ENCODE measurements around the gene HACD1.
"Not testable (repeated sequence)": the region's sequence is repeated elsewhere in the genome, so short reads cannot be mapped to it uniquely, and the experiment has no call there.

The HACD1 gene

DNA sequence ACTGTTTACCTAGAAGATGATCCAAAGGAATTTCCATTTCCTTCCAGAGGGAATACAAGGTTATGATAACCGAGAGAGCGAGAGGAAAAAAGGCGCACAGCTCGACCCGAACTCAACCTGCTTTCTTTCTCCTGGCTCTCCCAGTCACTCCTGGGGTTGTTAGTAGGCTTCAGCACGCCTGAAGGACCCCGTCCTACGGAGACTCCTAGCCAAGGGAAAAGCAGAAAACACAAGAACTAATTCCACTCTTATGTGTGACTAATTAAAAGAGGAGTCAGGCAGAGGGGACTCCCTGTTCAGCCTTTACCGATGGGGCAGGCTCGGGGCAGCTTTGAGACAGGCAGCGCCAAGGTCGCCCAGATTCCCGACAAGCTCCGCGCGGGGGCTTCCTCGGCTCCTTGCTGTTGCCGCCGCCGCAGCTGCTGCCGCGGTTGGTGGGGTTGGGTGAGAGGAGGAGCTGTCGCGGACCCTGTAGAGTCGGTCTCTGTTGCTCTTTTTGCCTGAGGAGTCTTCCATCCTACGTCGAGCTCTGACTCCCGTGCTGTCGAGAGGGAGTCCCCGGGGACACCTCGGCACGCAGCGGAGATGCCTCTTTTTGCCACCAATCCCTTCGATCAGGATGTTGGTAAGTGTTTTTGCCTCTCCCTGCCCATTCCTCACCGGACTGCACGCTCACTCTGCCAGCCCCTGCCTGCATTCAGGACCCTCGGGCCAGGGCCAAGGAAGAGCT, 26.7 kb upstream of the HACD1 start, which contains the start of gene STAM:
Gene STAM (plus strand): TSS at position 397 of the 730 bp plus-strand sequence. CDS start 189 bp downstream, at position 586.
- H3K4me2 ChIP-seq = peak within 1 kb of the TSS; percentile 87
- peaks cover 14% of the 10 kb centered on the region for H3K36me3 ChIP-seq
- H3K9me3 ChIP-seq = peaks cover 12% of the 10 kb centered on the region
- peaks cover 22% of the 10 kb centered on the region for H4K20me1 ChIP-seq
- H3K27me3 ChIP-seq = no peaks in the 10 kb centered on the region
- peak within 1 kb of the TSS; percentile 96 for H3K27ac ChIP-seq
- H3K4me3 ChIP-seq = peak within 1 kb of the TSS; percentile 85
- peaks cover 35% of the 10 kb centered on the region for H3K4me1 ChIP-seq
- H3K9ac ChIP-seq = peak within 1 kb of the TSS; percentile 89
- TF ChIP-seq Cebpa-rat (IDR thresholded peaks at IDR 0.05) = no peak

DNA sequence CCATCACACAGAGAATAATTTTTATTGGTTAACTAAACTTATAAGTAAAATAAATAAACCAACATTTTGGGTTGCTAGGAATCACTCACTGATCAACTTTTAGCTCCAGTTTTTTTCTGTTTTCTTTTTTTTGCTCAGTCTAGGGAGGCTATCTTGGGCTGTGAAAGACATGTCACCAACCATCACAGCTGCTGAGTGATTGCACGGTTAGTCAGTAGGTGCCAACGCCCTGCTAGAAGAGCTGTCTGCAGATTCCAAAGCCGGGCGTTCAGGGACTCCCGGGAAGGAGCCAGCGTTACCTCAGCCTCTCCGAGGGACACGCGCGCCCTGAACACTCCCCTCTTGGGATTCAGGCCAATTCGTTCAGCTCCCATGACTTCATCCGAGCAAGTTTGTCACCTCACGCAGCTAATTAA, 26.2 kb upstream of the HACD1 start:
- Histone ChIP-seq H3K9me3 (peaks cover 9% of the 10 kb centered on the region), H3K36me3 (peaks cover 8% of the 10 kb centered on the region), H3K4me3 (peak overlapping the region; percentile 85), H3K4me2 (peak overlapping the region; percentile 87), H4K20me1 (peaks cover 22% of the 10 kb centered on the region), H3K9ac (peak overlapping the region; percentile 89), H3K27ac (peak overlapping the region; percentile 96), H3K4me1 (peaks cover 35% of the 10 kb centered on the region), H3K27me3 (no peaks in the 10 kb centered on the region)
- no peak for TF ChIP-seq Cebpa-rat (IDR thresholded peaks at IDR 0.05)

DNA sequence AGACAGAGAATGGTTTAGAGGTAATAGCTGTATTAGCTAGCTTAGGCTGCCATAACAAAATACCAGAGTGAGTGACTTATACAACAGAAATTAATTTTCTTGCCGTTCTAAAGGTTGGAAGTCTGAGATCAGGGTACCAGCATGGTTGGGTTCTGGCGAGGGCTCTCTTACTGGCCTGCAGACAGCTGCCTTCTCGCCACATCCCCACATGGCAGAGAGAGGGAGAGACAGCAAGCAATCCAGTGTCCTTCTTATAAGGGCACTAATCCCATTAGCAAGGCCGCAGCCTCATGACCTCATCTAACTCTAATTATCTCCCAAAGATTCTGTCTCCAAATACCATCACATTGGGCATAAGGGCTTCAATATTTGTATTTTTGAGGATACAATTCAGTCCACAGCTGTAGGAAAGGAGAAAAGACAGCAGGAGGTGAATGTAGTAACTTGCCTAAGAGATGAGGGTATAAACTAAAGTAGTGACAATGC, 23.2 kb upstream of the HACD1 start:
- Histone ChIP-seq H3K9me3 (no peaks in the 10 kb centered on the region), H3K27me3 (no peaks in the 10 kb centered on the region), H3K4me1 (peaks cover 24% of the 10 kb centered on the region), H3K4me2 (no peak overlapping the region), H3K27ac (no peak overlapping the region), H3K9ac (no peak overlapping the region), H3K4me3 (no peak overlapping the region), H3K36me3 (no peaks in the 10 kb centered on the region), H4K20me1 (peaks cover 11% of the 10 kb centered on the region; the same call in 1 of the 2 replicates)
- TF ChIP-seq Cebpa-rat (IDR thresholded peaks at IDR 0.05) = no peak

DNA sequence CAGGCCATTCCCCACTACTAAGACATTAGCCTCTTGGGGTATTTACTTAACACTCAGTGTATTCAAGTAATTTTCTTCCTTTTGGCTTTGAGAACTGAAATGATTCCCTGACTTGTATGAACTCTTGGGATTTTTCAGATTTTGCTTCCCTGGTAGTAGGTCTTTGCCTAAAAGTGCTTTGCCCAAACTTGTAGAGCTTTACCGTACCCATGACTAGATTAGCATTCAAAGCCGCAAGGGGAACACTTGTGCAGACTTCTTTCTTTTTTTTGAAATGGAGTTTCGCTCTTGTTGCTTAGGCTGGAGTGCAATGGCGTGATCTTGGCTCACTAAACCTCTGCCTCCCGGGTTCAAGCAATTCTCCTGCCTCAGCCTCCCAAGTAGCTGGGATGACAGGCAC, 20.7 kb upstream of the HACD1 start:
- Histone ChIP-seq H3K27ac (no peak overlapping the region), H3K36me3 (no peaks in the 10 kb centered on the region), H3K27me3 (no peaks in the 10 kb centered on the region), H3K9ac (no peak overlapping the region), H3K4me1 (peaks cover 15% of the 10 kb centered on the region), H3K4me3 (no peak overlapping the region), H3K9me3 (no peaks in the 10 kb centered on the region), H4K20me1 (no peaks in the 10 kb centered on the region), H3K4me2 (no peak overlapping the region)
- no peak for TF ChIP-seq Cebpa-rat (IDR thresholded peaks at IDR 0.05)

DNA sequence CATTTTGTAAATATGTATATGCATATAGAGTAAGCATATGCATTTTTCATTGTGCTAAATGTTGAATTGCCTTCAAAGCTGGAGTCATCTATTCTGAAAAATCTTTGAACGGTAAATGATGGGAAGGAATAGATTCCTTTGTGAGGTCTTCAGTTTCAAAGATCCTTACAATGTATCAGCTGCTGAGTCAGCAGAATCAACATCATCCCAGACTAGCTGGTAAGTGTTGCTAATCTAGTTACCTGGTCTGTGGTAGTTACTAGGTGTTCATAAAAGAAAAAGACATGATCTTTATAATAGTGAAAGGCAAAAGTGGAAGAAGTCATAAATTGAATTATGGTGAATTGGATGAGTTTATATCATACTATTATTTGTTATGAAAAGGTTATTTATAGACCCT, 16.2 kb upstream of the HACD1 start:
- no peaks in the 10 kb centered on the region for H3K27me3 ChIP-seq
- H3K27ac ChIP-seq = no peak overlapping the region
- no peaks in the 10 kb centered on the region for H3K4me1 ChIP-seq
- no peak overlapping the region for H3K4me3 ChIP-seq
- H3K36me3 ChIP-seq = no peaks in the 10 kb centered on the region
- no peaks in the 10 kb centered on the region for H4K20me1 ChIP-seq
- H3K9ac ChIP-seq = no peak overlapping the region
- no peak for TF ChIP-seq Cebpa-rat (IDR thresholded peaks at IDR 0.05)
- peaks cover 3% of the 10 kb centered on the region; the same call in 1 of the 2 replicates for H3K9me3 ChIP-seq
- H3K4me2 ChIP-seq = no peak overlapping the region

DNA sequence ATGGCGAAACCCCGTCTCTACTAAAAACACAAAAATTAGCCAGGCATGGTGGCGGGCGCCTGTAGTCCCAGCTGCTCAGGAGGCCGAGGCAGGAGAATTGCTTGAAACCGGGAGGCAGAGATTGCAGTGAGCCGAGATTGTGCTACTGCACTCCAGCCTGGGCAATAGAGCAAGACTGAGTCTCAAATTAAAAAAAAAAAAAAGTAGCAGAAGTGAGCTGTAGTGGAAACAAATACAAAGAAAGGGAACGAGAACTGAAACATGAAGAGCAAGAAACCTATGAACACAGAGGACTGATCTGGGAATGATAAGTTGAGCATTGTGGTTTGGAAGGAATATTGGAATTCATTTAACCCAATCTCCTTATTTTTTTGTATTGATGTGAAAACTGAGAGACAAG, 15.4 kb upstream of the HACD1 start:
- H3K27ac ChIP-seq, H3K4me2 ChIP-seq, H3K9me3 ChIP-seq: not testable (repeated sequence)

DNA sequence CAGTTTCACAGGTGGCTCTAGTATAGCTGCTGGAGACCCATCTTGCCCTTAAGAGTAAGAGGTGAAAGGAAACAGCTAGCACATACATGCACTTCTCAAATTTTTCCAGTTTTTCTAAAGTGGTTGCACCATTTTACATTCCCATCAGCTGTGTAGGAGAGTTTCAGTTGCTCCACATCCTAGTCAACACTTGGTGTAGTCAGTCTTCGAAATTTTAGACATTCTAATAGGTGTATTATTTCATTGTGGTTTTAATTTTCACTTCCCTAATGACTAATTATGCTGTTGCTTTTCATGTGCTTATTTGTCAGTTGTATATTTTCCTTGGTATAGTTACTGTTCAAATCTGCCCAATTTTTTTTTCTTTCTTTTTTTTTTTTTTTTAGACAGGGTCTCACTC, 9.5 kb upstream of the HACD1 start:
- no peak overlapping the region for H3K27ac ChIP-seq
- H3K4me1 ChIP-seq = no peaks in the 10 kb centered on the region
- TF ChIP-seq Cebpa-rat (IDR thresholded peaks at IDR 0.05) = no peak
- no peak overlapping the region for H3K9ac ChIP-seq
- H3K4me2 ChIP-seq = no peak overlapping the region
- H3K4me3 ChIP-seq = no peak overlapping the region
- H3K27me3 ChIP-seq = no peaks in the 10 kb centered on the region
- no peaks in the 10 kb centered on the region for H4K20me1 ChIP-seq
- H3K9me3 ChIP-seq = peaks cover 3% of the 10 kb centered on the region; the same call in 1 of the 2 replicates
- no peaks in the 10 kb centered on the region for H3K36me3 ChIP-seq

More for the DNA sequence above, 15.4 kb upstream of the HACD1 start:
- H3K9ac ChIP-seq, H3K4me1 ChIP-seq, H3K36me3 ChIP-seq, H4K20me1 ChIP-seq, H3K4me3 ChIP-seq, H3K27me3 ChIP-seq: not testable (repeated sequence)

DNA sequence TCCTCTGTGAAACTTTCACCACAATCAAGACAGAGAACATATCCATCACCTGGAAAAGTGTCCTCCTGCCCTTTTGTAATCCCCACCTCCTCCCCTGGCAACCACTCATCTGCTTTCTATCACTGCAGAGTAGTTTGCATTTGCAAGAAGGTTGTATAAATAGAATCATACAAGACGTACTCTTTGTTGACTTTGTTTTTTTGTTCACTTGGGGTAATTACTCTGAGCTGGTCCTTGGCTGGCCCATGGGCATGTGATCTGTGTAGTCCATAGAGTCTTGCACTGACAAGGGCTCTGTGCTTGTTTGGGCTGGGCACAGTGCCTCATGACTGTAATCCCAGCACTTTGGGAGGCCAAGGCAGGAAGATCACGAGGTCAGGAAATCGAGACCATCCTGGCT, 7.8 kb upstream of the HACD1 start:
- H3K36me3 ChIP-seq = no peaks in the 10 kb centered on the region
- no peaks in the 10 kb centered on the region for H3K27me3 ChIP-seq
- peaks cover 3% of the 10 kb centered on the region for H3K9me3 ChIP-seq
- no peak overlapping the region for H3K4me2 ChIP-seq
- no peaks in the 10 kb centered on the region for H4K20me1 ChIP-seq
- H3K9ac ChIP-seq = no peak overlapping the region
- no peak for TF ChIP-seq Cebpa-rat (IDR thresholded peaks at IDR 0.05)
- no peak overlapping the region for H3K27ac ChIP-seq
- no peaks in the 10 kb centered on the region for H3K4me1 ChIP-seq
- H3K4me3 ChIP-seq = no peak overlapping the region

DNA sequence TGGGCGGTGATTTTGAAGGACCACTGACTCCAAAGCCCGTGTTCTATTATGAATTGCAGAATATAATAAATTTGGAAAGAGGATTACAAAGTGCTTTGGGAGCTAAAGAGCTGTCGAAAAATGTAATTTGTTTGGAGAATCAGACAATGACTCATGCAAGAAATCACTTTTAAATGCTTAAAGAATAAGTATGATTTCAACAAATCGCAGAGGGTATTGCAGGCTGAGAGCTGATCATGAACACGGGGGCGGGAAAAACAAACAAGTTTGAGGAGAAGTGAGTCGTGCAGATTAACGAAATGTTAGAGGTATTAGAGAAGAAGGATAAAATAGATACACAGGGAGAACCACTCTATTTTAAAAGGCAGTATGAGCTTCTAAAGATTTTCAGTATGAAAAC, 4.9 kb upstream of the HACD1 start:
- TF ChIP-seq Cebpa-rat (IDR thresholded peaks at IDR 0.05) = no peak
- H3K27ac ChIP-seq = no peak overlapping the region
- peaks cover 14% of the 10 kb centered on the region for H3K4me1 ChIP-seq
- no peaks in the 10 kb centered on the region; the same call in 1 of the 2 replicates for H3K9me3 ChIP-seq
- H4K20me1 ChIP-seq = no peaks in the 10 kb centered on the region
- H3K27me3 ChIP-seq = no peaks in the 10 kb centered on the region
- no peak overlapping the region for H3K4me3 ChIP-seq
- no peaks in the 10 kb centered on the region for H3K36me3 ChIP-seq
- H3K9ac ChIP-seq = no peak overlapping the region
- H3K4me2 ChIP-seq = no peak overlapping the region

DNA sequence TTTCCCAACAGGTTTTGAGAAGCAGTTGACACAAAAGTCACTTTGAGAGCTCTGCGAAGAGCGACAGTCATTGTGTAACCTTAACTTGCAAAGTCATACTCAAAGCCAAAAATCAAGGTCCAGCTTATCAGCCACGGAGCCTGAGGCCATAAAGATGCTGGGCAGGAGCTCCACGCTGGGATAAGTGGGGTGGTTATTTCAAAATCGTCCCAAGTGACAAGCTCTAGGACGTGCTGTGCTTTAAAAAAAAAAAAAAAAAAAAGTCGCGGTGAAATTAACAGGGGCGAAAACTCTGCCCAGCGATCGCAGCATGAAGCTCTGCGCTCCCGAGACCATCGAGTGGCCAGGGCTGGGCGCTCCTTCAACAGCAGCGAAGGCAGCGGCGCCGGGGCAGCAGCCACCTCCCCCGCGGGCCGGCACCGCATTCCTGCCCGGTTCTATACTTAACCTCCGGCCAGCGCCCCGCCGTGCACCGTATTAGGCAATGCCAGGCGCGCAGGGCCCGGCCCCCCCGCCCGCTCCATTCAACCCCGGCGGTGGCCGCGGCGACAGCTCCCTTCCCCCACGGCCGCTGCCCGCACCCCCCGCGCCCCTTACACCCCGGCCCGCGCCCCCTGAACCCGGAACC, 657 bp downstream of the HACD1 start:
- Histone ChIP-seq H3K27ac (peak overlapping the region; percentile 88), H3K4me1 (peaks cover 56% of the 10 kb centered on the region), H3K9ac (peak overlapping the region; percentile 86)

More for the DNA sequence above, 657 bp downstream of the HACD1 start:
- no peaks in the 10 kb centered on the region for H3K27me3 ChIP-seq
- 0 out of 2 replicates have a peak, but pooled peaks have one; percentile 27 for TF ChIP-seq Cebpa-rat (IDR thresholded peaks at IDR 0.05)
- peaks cover 42% of the 10 kb centered on the region for H3K36me3 ChIP-seq
- H3K4me2 ChIP-seq = peak overlapping the region; percentile 80
- no peaks in the 10 kb centered on the region; the same call in none of the 2 replicates for H3K9me3 ChIP-seq
- 0 out of 2 replicates have a peak, but pooled peaks cover 6% of the 10 kb centered on the region for H4K20me1 ChIP-seq
- peak overlapping the region; percentile 89 for H3K4me3 ChIP-seq

Data from BLaER1 (cell line).